GM12878 (cell line): ENCODE results near the gene TMEM126A.

Source experiments
- CBFB ChIP-seq: IDR thresholded peaks from 2 replicates; pipeline ENCODE4 v1.6.1; 2016; ENCODE audit warnings: antibody characterized with exemption, low read depth
- EZH2 ChIP-seq: IDR thresholded peaks from 2 replicates; pipeline ENCODE4 v1.6.1; 2012; ENCODE audit warnings: low read depth, mild to moderate bottlenecking, control low read depth, inconsistent platforms, low read length, borderline replicate concordance; ENCODE audit not compliant: control insufficient read depth
- JUNB ChIP-seq: IDR thresholded peaks from 2 replicates; pipeline ENCODE4 v1.6.1; 2016; ENCODE audit warnings: antibody characterized with exemption, mild to moderate bottlenecking
- POLR2A ChIP-seq: IDR thresholded peaks from 2 replicates; pipeline ENCODE4 v1.6.1; 2011; ENCODE audit warnings: low read depth, mild to moderate bottlenecking, low read length
- RAD51 ChIP-seq: fragments of 450-650 bp; IDR thresholded peaks from 2 replicates; pipeline ENCODE4 v1.6.1; 2016; ENCODE audit warnings: moderate library complexity, mild to moderate bottlenecking, inconsistent platforms
- SMC3 ChIP-seq: IDR thresholded peaks from 2 replicates; pipeline ENCODE4 v1.6.1; 2011; ENCODE audit warnings: low read length, improper control_type of control experiment, borderline replicate concordance
- SREBF2 ChIP-seq: IDR thresholded peaks from 2 replicates; pipeline ENCODE4 v1.6.1; 2012; ENCODE audit warnings: mild to moderate bottlenecking, low read length
- TCF7 ChIP-seq: IDR thresholded peaks from 2 replicates; pipeline ENCODE4 v1.6.1; 2014; ENCODE audit warnings: antibody characterized with exemption, borderline replicate concordance
- TF ChIP-seq, protein P1 (sequence below): IDR thresholded peaks from 2 replicates; pipeline ENCODE4 v1.6.1; 2012; ENCODE audit warnings: mild to moderate bottlenecking, low read depth, low read length
- TF ChIP-seq, protein P2 (sequence below), 3 experiments: IDR thresholded peaks in 2 of 3; conservative IDR thresholded peaks in 1 of 3; 2 replicates each; pipeline ENCODE4 v1.5.1; 2011; ENCODE audit warnings: low read depth in 3 of 3, low read length in 3 of 3, mild to moderate bottlenecking in 3 of 3, control low read depth in 2 of 3, moderate library complexity in 2 of 3, inconsistent platforms in 1 of 3, mixed read lengths in 1 of 3; ENCODE audit not compliant: control insufficient read depth in 2 of 3, insufficient read depth in 1 of 3; ENCODE audit errors: extremely low read depth in 1 of 3

DNA sequence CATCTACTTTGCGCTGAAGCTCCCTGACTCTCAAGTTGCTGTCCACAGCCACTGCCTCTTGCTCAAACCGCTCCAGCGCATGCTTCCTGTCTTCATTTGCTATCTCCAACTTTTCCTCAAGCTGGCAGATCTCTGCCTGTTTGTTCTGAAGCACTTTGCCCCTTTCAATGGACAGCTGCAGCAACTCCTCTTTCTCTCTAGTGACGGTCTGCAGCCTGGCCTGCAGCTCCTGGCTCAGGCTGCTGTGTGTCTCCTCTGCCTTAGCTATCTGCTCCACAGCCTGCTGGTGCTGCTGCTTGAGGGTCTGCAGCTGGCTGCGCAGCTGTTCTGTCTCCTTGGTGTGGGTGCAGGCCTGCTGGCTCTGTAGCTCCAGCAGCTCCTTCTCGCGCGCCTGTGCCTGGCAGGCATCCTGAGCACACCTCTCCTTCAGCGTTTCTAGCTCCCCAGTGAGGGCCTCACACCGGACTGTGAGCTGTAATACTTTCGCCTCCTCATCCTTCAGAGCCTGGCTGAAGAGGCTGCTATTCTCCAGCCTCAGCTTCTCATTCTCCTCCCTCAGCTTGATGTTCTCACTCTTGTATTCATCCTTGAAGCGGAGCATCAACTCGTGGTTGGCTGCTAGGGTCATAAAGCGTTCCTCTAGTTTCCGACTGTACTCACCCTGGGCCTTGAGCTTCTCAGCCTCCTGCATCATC lies 37.5 kb downstream of the TMEM126A start:
- TF ChIP-seq TCF7: no peak
- no peak for TF ChIP-seq SREBF2
- TF ChIP-seq EZH2: no peak
- TF ChIP-seq RAD51: no peak
- TF ChIP-seq, protein P1, sequence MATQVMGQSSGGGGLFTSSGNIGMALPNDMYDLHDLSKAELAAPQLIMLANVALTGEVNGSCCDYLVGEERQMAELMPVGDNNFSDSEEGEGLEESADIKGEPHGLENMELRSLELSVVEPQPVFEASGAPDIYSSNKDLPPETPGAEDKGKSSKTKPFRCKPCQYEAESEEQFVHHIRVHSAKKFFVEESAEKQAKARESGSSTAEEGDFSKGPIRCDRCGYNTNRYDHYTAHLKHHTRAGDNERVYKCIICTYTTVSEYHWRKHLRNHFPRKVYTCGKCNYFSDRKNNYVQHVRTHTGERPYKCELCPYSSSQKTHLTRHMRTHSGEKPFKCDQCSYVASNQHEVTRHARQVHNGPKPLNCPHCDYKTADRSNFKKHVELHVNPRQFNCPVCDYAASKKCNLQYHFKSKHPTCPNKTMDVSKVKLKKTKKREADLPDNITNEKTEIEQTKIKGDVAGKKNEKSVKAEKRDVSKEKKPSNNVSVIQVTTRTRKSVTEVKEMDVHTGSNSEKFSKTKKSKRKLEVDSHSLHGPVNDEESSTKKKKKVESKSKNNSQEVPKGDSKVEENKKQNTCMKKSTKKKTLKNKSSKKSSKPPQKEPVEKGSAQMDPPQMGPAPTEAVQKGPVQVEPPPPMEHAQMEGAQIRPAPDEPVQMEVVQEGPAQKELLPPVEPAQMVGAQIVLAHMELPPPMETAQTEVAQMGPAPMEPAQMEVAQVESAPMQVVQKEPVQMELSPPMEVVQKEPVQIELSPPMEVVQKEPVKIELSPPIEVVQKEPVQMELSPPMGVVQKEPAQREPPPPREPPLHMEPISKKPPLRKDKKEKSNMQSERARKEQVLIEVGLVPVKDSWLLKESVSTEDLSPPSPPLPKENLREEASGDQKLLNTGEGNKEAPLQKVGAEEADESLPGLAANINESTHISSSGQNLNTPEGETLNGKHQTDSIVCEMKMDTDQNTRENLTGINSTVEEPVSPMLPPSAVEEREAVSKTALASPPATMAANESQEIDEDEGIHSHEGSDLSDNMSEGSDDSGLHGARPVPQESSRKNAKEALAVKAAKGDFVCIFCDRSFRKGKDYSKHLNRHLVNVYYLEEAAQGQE: no peak
- TF ChIP-seq, protein P2, sequence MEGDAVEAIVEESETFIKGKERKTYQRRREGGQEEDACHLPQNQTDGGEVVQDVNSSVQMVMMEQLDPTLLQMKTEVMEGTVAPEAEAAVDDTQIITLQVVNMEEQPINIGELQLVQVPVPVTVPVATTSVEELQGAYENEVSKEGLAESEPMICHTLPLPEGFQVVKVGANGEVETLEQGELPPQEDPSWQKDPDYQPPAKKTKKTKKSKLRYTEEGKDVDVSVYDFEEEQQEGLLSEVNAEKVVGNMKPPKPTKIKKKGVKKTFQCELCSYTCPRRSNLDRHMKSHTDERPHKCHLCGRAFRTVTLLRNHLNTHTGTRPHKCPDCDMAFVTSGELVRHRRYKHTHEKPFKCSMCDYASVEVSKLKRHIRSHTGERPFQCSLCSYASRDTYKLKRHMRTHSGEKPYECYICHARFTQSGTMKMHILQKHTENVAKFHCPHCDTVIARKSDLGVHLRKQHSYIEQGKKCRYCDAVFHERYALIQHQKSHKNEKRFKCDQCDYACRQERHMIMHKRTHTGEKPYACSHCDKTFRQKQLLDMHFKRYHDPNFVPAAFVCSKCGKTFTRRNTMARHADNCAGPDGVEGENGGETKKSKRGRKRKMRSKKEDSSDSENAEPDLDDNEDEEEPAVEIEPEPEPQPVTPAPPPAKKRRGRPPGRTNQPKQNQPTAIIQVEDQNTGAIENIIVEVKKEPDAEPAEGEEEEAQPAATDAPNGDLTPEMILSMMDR (IDR thresholded peaks at IDR 0.05 in 2 of 3, conservative IDR thresholded peaks at IDR 0.05 in 1 of 3; ENCODE audit: control insufficient read depth in 2 of 3, extremely low read depth in 1 of 3, insufficient read depth in 1 of 3, low read depth in 3 of 3, low read length in 3 of 3): no peak
- no peak for TF ChIP-seq JUNB
- no peak for TF ChIP-seq CBFB
- TF ChIP-seq POLR2A: no peak
- TF ChIP-seq SMC3: no peak
